HCT116 (cell line): ENCODE results near the gene ABHD12B. TPM values are rescaled to one million over a fixed set of nuclear protein-coding genes. Genes with fewer than 3 reads are reported as not detected.

Experiments used
- ATAC-seq: fragments of 200-7000 bp; cut with Tn5 transposase; 2 replicates; pipeline ENCODE4 v1.9.1; 2020; ENCODE audit warnings: mild to moderate bottlenecking, moderate library complexity
- BruUV-seq: library from RNA; stranded (reverse); fragments of 400-500 nt; replicated peaks from 2 replicates; lab custom pipeline; 2021; lab: Mats Ljungman, UMichigan
- CTCF ChIA-PET: fragments of 300-600 bp; sonication (Branson Sonifier 250); formaldehyde crosslinking; loops from one replicate; lab custom pipeline; 2021; ENCODE audit warnings: antibody characterized with exemption; lab: Charles Lee
- POLR2A ChIA-PET: fragments of 300-600, 350-600 bp; sonication (Branson Sonifier 250); formaldehyde crosslinking; loops from one replicate; lab custom pipeline; 2021; ENCODE audit warnings: antibody characterized with exemption; lab: Charles Lee
- RAD21 ChIA-PET, 2 experiments: fragments of 300-600 bp; sonication (Branson Sonifier 250); formaldehyde crosslinking; loops; one replicate each; lab custom pipeline; 2023; ENCODE audit warnings: low total read pairs in 2 of 2; ENCODE audit not compliant: uncharacterized antibody in 2 of 2, unreplicated experiment in 2 of 2, low non-redundant PET in 1 of 2; lab: Charles Lee
- DNase-seq: peaks from one replicate; pipeline ENCODE4 v3.0.0-alpha.2; 2010; ENCODE audit warnings: low read depth, low spot score
- H2AFZ ChIP-seq: fragments of 200-600 bp; shearing (Covaris generic), sonication (generic); 2 replicates; pipeline ENCODE4 v1.6.1; 2017; ENCODE audit warnings: low read depth, mixed run types, mixed read lengths, antibody characterized with exemption, low read length; ENCODE audit not compliant: poor library complexity, severe bottlenecking
- H3K27ac ChIP-seq: 2 replicates; pipeline ENCODE4 v1.5.1; 2012; ENCODE audit warnings: low read depth, low read length
- H3K27me3 ChIP-seq: fragments of 200-600 bp; sonication (generic); 2 replicates; pipeline ENCODE4 v1.6.1; 2016; ENCODE audit warnings: mixed run types, low read length, mixed read lengths; ENCODE audit not compliant: insufficient read depth
- H3K36me3 ChIP-seq, 2 experiments: fragments of 200-500 bp in 1 of 2; fragments of 200-600 bp in 1 of 2; sonication (Bioruptor generic) in 1 of 2; sonication (generic) in 1 of 2; 2 replicates each; pipeline versions ENCODE4 v1.5.1 to v1.6.1; 2014 to 2016; ENCODE audit warnings: low read length in 2 of 2, inconsistent platforms in 1 of 2, mixed read lengths in 1 of 2, mixed run types in 1 of 2; ENCODE audit not compliant: insufficient read depth in 2 of 2, control insufficient read depth in 1 of 2
- H3K4me1 ChIP-seq, 2 experiments: fragments of 200-600 bp in 1 of 2; sonication (generic) in 1 of 2; 2 replicates each; pipeline versions ENCODE4 v1.5.1 to v1.6.1; 2012 to 2017; ENCODE audit warnings: low read length in 2 of 2, inconsistent platforms in 1 of 2, mild to moderate bottlenecking in 1 of 2, mixed read lengths in 1 of 2, mixed run types in 1 of 2, moderate library complexity in 1 of 2; ENCODE audit not compliant: insufficient read depth in 2 of 2, control insufficient read depth in 1 of 2
- H3K4me2 ChIP-seq: fragments of 200-600 bp; sonication (generic); 2 replicates; pipeline ENCODE4 v1.6.1; 2017; ENCODE audit warnings: mixed run types, low read length, mixed read lengths
- H3K4me3 ChIP-seq, 2 experiments: fragments of 200-600 bp in 1 of 2; sonication (generic) in 1 of 2; replicated peaks in 1 of 2; 2 replicates each; pipeline ENCODE4 v1.5.1; 2011 to 2016; ENCODE audit warnings: low read length in 2 of 2, control low read depth in 1 of 2, low read depth in 1 of 2, mild to moderate bottlenecking in 1 of 2, mixed read lengths in 1 of 2, mixed run types in 1 of 2
- H3K79me2 ChIP-seq: fragments of 200-600 bp; sonication (generic); 2 replicates; pipeline ENCODE4 v1.6.1; 2017; ENCODE audit warnings: mild to moderate bottlenecking, mixed run types, low read length, moderate library complexity, mixed read lengths; ENCODE audit not compliant: insufficient read depth
- H3K9ac ChIP-seq: fragments of 200-600 bp; sonication (generic); 2 replicates; pipeline ENCODE4 v1.6.1; 2016; ENCODE audit warnings: low read length, mixed read lengths
- H3K9me2 ChIP-seq: fragments of 200-600 bp; sonication (generic), shearing (Covaris generic); 2 replicates; pipeline ENCODE4 v1.6.1; 2017; ENCODE audit warnings: mixed run types, mild to moderate bottlenecking, moderate library complexity; ENCODE audit not compliant: insufficient read depth
- H3K9me3 ChIP-seq, 2 experiments: fragments of 200-500 bp in 1 of 2; fragments of 200-600 bp in 1 of 2; sonication (Bioruptor generic) in 1 of 2; sonication (generic) in 1 of 2; 2 replicates each; pipeline ENCODE4 v1.6.1; 2014 to 2017; ENCODE audit warnings: low read length in 2 of 2, mixed read lengths in 2 of 2, inconsistent platforms in 1 of 2, low read depth in 1 of 2, mild to moderate bottlenecking in 1 of 2, mixed run types in 1 of 2, moderate library complexity in 1 of 2; ENCODE audit not compliant: control insufficient read depth in 1 of 2, insufficient read depth in 1 of 2
- H4K20me1 ChIP-seq: fragments of 200-600 bp; sonication (generic), shearing (Covaris generic); 2 replicates; pipeline ENCODE4 v1.6.1; 2017; ENCODE audit warnings: mixed run types, mild to moderate bottlenecking, moderate library complexity; ENCODE audit not compliant: insufficient read depth
- ATF3 ChIP-seq: IDR thresholded peaks from 2 replicates; pipeline ENCODE4 v1.6.1; 2012
- CEBPB ChIP-seq: IDR thresholded peaks from 2 replicates; pipeline ENCODE4 v1.6.1; 2012; ENCODE audit warnings: low read depth
- ELF1 ChIP-seq: IDR thresholded peaks from 2 replicates; pipeline ENCODE4 v1.6.1; 2012; ENCODE audit warnings: low read depth, borderline replicate concordance
- FOSL1 ChIP-seq: IDR thresholded peaks from 2 replicates; pipeline ENCODE4 v1.6.1; 2012; ENCODE audit warnings: low read depth
- MAX ChIP-seq: IDR thresholded peaks from 2 replicates; pipeline ENCODE4 v1.6.1; 2012
- POLR2A ChIP-seq: IDR thresholded peaks from 2 replicates; pipeline ENCODE4 v1.7.0; 2011; ENCODE audit warnings: borderline replicate concordance; ENCODE audit not compliant: insufficient read depth, insufficient read length; ENCODE audit errors: extremely low read depth
- POLR2AphosphoS5 ChIP-seq: IDR thresholded peaks from 2 replicates; pipeline ENCODE4 v1.6.1; 2011; ENCODE audit warnings: mild to moderate bottlenecking, low read depth, low read length, moderate library complexity
- ZFX ChIP-seq: fragments of 450-650 bp; IDR thresholded peaks from 2 replicates; pipeline ENCODE4 v1.6.1; 2017
- intact Hi-C: fragments of 100-400 bp; cut with micrococcal nuclease; formaldehyde crosslinking; loops from 2 replicates; pipeline ENCODE4 v1.10.0; 2022
- total RNA-seq: library from RNA; stranded (reverse); gene quantifications from one replicate; pipeline ENCODE4 v1.2.1, GENCODE V29; 2021; ENCODE audit not compliant: unreplicated experiment
- TF ChIP-seq, protein P1 (sequence below): IDR thresholded peaks from 2 replicates; pipeline ENCODE4 v1.6.1; 2012; ENCODE audit warnings: low read depth

ABHD12B gene
- total RNA-seq, 1 experiment from 2014 or later = 0.74 TPM

- ChIA-PET CTCF (no interaction called here), RAD21 (no interaction called here), POLR2A (no interaction called here)
- no peaks in the 10 kb centered on the region for H3K9me3 ChIP-seq
- no peak overlapping the region for H3K4me3 ChIP-seq
- H3K9me2 ChIP-seq = no peaks in the 10 kb centered on the region
- no TSS peak for BruUV-seq
- H3K4me2 ChIP-seq = no peak overlapping the region
- no peaks in the 10 kb centered on the region for H3K4me1 ChIP-seq
- H3K27me3 ChIP-seq = no peaks in the 10 kb centered on the region
- H3K79me2 ChIP-seq = peaks cover 9% of the 10 kb centered on the region; the same call in 1 of the 2 replicates
- H3K9ac ChIP-seq = no peak overlapping the region
- intact Hi-C loops = no loop called here
- H4K20me1 ChIP-seq = no peaks in the 10 kb centered on the region
- ATAC-seq = no peak
- no peak overlapping the region for H3K27ac ChIP-seq
- no peak overlapping the region for H2AFZ ChIP-seq
- TF ChIP-seq ZFX (no peak), CEBPB (no peak), POLR2A (no peak), MAX (no peak), FOSL1 (no peak)
- TF ChIP-seq, protein P1, sequence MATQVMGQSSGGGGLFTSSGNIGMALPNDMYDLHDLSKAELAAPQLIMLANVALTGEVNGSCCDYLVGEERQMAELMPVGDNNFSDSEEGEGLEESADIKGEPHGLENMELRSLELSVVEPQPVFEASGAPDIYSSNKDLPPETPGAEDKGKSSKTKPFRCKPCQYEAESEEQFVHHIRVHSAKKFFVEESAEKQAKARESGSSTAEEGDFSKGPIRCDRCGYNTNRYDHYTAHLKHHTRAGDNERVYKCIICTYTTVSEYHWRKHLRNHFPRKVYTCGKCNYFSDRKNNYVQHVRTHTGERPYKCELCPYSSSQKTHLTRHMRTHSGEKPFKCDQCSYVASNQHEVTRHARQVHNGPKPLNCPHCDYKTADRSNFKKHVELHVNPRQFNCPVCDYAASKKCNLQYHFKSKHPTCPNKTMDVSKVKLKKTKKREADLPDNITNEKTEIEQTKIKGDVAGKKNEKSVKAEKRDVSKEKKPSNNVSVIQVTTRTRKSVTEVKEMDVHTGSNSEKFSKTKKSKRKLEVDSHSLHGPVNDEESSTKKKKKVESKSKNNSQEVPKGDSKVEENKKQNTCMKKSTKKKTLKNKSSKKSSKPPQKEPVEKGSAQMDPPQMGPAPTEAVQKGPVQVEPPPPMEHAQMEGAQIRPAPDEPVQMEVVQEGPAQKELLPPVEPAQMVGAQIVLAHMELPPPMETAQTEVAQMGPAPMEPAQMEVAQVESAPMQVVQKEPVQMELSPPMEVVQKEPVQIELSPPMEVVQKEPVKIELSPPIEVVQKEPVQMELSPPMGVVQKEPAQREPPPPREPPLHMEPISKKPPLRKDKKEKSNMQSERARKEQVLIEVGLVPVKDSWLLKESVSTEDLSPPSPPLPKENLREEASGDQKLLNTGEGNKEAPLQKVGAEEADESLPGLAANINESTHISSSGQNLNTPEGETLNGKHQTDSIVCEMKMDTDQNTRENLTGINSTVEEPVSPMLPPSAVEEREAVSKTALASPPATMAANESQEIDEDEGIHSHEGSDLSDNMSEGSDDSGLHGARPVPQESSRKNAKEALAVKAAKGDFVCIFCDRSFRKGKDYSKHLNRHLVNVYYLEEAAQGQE = no peak
- no peak for DNase-seq
- peaks cover 52 to 54% of the 10 kb centered on the region in 2 experiments for H3K36me3 ChIP-seq
Observed at GRCh38 chr14:50928002-50928635, 56.3 kb downstream of the ABHD12B start.

- Histone ChIP-seq H3K79me2 (peaks cover 11% of the 10 kb centered on the region; the same call in 1 of the 2 replicates), H3K9me3 (no peaks in the 10 kb centered on the region), H3K4me3 (no peak overlapping the region), H3K9ac (no peak overlapping the region), H3K27me3 (no peaks in the 10 kb centered on the region), H4K20me1 (no peaks in the 10 kb centered on the region), H3K9me2 (no peaks in the 10 kb centered on the region), H3K36me3 (peaks cover 47 to 62% of the 10 kb centered on the region in 2 experiments), H3K27ac (no peak overlapping the region), H3K4me2 (no peak overlapping the region), H2AFZ (no peak overlapping the region), H3K4me1 (no peaks in the 10 kb centered on the region)
- CTCF ChIA-PET = no interaction called here
- BruUV-seq = no TSS peak
- DNase-seq = no peak
- intact Hi-C loops = no loop called here
- RAD21 ChIA-PET = no interaction called here
- no peak for TF ChIP-seq ATF3
- no peak for TF ChIP-seq ELF1
- no peak for TF ChIP-seq POLR2AphosphoS5
- no peak for ATAC-seq
- POLR2A ChIA-PET = no interaction called here
Observed at GRCh38 chr14:50929506-50929905, 57.7 kb downstream of the ABHD12B start.
